ENCODE results near the gene ACAD11. TPM values are rescaled to one million over a fixed set of nuclear protein-coding genes. Genes with fewer than 3 reads are reported as not detected.

ACAD11 gene
- 10 to 100 TPM; 25.1 to 35.2 (median 32.2) TPM for total RNA-seq
- 25.0 TPM for total RNA-seq (2013)
- total RNA-seq: 1.1 to 8.0 (median 4.4) reads per million in 29 experiments

GRCh38 chr3:132659365-132660051 is at the start of gene ACAD11:
ACAD11 (minus strand) TSS chr3:132659809; CDS start chr3:132659751, 58 bp downstream.
- peaks cover 9 to 22% of the 10 kb centered on the region in 2 experiments for H3K4me1 ChIP-seq (ENCODE audit: control insufficient read depth in 1 of 2, extremely low read depth in 1 of 2, insufficient read depth in 2 of 2, low read length in 2 of 2)
- H3K4me1 Mint-ChIP-seq: peaks cover 66 to 80% (median 66%) of the 10 kb centered on the region in 3 donors

GRCh38 chr3:132703733-132704132 is 44.1 kb upstream of the ACAD11 start:
- Histone ChIP-seq H3K9me3 (no peaks in the 10 kb centered on the region), H3K4me3 (ENCODE audit: control insufficient read depth in 1 of 2, extremely low read depth in 1 of 2, low read length in 1 of 2) (no peak overlapping the region), H3K27ac (ENCODE audit: low read length) (no peak overlapping the region), H3K36me3 (ENCODE audit: control insufficient read depth in 2 of 2, extremely low read depth in 1 of 2, insufficient read depth in 1 of 2, low read length in 1 of 2) (peaks cover 7 to 54% of the 10 kb centered on the region in 2 donors), H3K27me3 (replicated peaks in 1 of 2; ENCODE audit: control insufficient read depth in 2 of 2, extremely low read depth in 1 of 2, insufficient read depth in 2 of 2, low read length in 1 of 2) (no peaks in the 10 kb centered on the region), H3K4me1 (ENCODE audit: control insufficient read depth in 1 of 2, extremely low read depth in 1 of 2, insufficient read depth in 2 of 2, low read length in 2 of 2) (no peaks in the 10 kb centered on the region)
- ATAC-seq (replicated peaks in 1 of 4) (no peak), DNase-seq (no peak)
- no peaks in the 10 kb centered on the region for H3K27me3 Mint-ChIP-seq
- CTCF ChIA-PET: no interaction called here
- H3K36me3 Mint-ChIP-seq: peaks cover 46% of the 10 kb centered on the region
- no peak overlapping the region for H3K4me3 Mint-ChIP-seq
- H3K4me1 Mint-ChIP-seq: peaks cover 0 to 7% (median 2%) of the 10 kb centered on the region in 3 donors
- no peak overlapping the region for H3K27ac Mint-ChIP-seq
- POLR2A ChIA-PET: no interaction called here
- H3K9me3 Mint-ChIP-seq: no peaks in the 10 kb centered on the region
- WGBS (ENCODE audit: insufficient coverage): no CpG with 5 or more reads among the region's 2 CpGs

More at GRCh38 chr3:132659365-132660051, at the start of gene ACAD11:
- Histone ChIP-seq H3K9me3 (no peaks in the 10 kb centered on the region), H3K36me3 (ENCODE audit: control insufficient read depth in 2 of 2, extremely low read depth in 1 of 2, insufficient read depth in 1 of 2, low read length in 1 of 2) (no peaks in the 10 kb centered on the region), H3K4me3 (ENCODE audit: control insufficient read depth in 1 of 2, extremely low read depth in 1 of 2, low read length in 1 of 2) (peak within 1 kb of the TSS; percentile 88 to 90), H3K27ac (ENCODE audit: low read length) (peak within 1 kb of the TSS; percentile 74), H3K27me3 (replicated peaks in 1 of 2; ENCODE audit: control insufficient read depth in 2 of 2, extremely low read depth in 1 of 2, insufficient read depth in 2 of 2, low read length in 1 of 2) (no peaks in the 10 kb centered on the region)
- H3K9me3 Mint-ChIP-seq: no peaks in the 10 kb centered on the region
- no peaks in the 10 kb centered on the region for H3K27me3 Mint-ChIP-seq
- ATAC-seq (replicated peaks in 1 of 4) (peak; percentile 30 to 36 (median 35)), DNase-seq (peak in 20 of 35 experiments; percentile 1 to 48 (median 16))
- CTCF ChIA-PET: interaction anchor here (0.6 to 0.9 kb wide), 3 partner anchors 15 to 182 kb away, joined by 3 read pairs; no protein-coding TSS in a partner anchor
- POLR2A ChIA-PET: interaction anchor here in 1 of 2 donors (0.6 kb wide), 1 partner anchor 1557 kb away, joined by 4 read pairs; no protein-coding TSS in a partner anchor
- no peaks in the 10 kb centered on the region for H3K36me3 Mint-ChIP-seq
- H3K4me3 Mint-ChIP-seq: peak within 1 kb of the TSS; percentile 96 to 98 (median 97)
- WGBS (ENCODE audit: insufficient coverage): under 1% methylated on average over 34 of the region's 34 CpGs
- H3K27ac Mint-ChIP-seq: peak within 1 kb of the TSS; percentile 94 to 95

- ChIA-PET POLR2A (no interaction called here), CTCF (no interaction called here)
- Mint-ChIP-seq H3K4me1 (no peaks in the 10 kb centered on the region), H3K27ac (no peak overlapping the region), H3K4me3 (no peak overlapping the region), H3K36me3 (peaks cover 51% of the 10 kb centered on the region), H3K27me3 (no peaks in the 10 kb centered on the region), H3K9me3 (no peaks in the 10 kb centered on the region)
- Histone ChIP-seq H3K9me3 (no peaks in the 10 kb centered on the region), H3K4me1 (ENCODE audit: control insufficient read depth in 1 of 2, extremely low read depth in 1 of 2, insufficient read depth in 2 of 2, low read length in 2 of 2) (no peaks in the 10 kb centered on the region), H3K4me3 (ENCODE audit: control insufficient read depth in 1 of 2, extremely low read depth in 1 of 2, low read length in 1 of 2) (no peak overlapping the region), H3K27ac (ENCODE audit: low read length) (no peak overlapping the region), H3K36me3 (ENCODE audit: control insufficient read depth in 2 of 2, extremely low read depth in 1 of 2, insufficient read depth in 1 of 2, low read length in 1 of 2) (peaks cover 2 to 61% of the 10 kb centered on the region in 2 donors), H3K27me3 (replicated peaks in 1 of 2; ENCODE audit: control insufficient read depth in 2 of 2, extremely low read depth in 1 of 2, insufficient read depth in 2 of 2, low read length in 1 of 2) (no peaks in the 10 kb centered on the region)
- ATAC-seq (replicated peaks in 1 of 4): no peak
- WGBS (ENCODE audit: insufficient coverage): 100% methylated on average over 1 of the region's 1 CpG
- no peak for DNase-seq
Observed at GRCh38 chr3:132695422-132695821, 35.8 kb upstream of the ACAD11 start.

- H3K36me3 ChIP-seq (ENCODE audit: control insufficient read depth in 2 of 2, extremely low read depth in 1 of 2, insufficient read depth in 1 of 2, low read length in 1 of 2): peaks cover 2 to 62% of the 10 kb centered on the region in 2 donors
- no peaks in the 10 kb centered on the region for H3K9me3 ChIP-seq
- H3K27me3 ChIP-seq (replicated peaks in 1 of 2; ENCODE audit: control insufficient read depth in 2 of 2, extremely low read depth in 1 of 2, insufficient read depth in 2 of 2, low read length in 1 of 2): no peaks in the 10 kb centered on the region
- ChIA-PET CTCF (no interaction called here), POLR2A (no interaction called here)
- Mint-ChIP-seq H3K4me1 (no peaks in the 10 kb centered on the region), H3K27me3 (no peaks in the 10 kb centered on the region), H3K9me3 (no peaks in the 10 kb centered on the region), H3K4me3 (no peak overlapping the region), H3K27ac (no peak overlapping the region), H3K36me3 (peaks cover 48% of the 10 kb centered on the region)
- H3K27ac ChIP-seq (ENCODE audit: low read length): no peak overlapping the region
- no peaks in the 10 kb centered on the region for H3K4me1 ChIP-seq (ENCODE audit: control insufficient read depth in 1 of 2, extremely low read depth in 1 of 2, insufficient read depth in 2 of 2, low read length in 2 of 2)
- DNase-seq (no peak), ATAC-seq (replicated peaks in 1 of 4) (no peak)
- no CpG with 5 or more reads among the region's 4 CpGs for WGBS (ENCODE audit: insufficient coverage)
- no peak overlapping the region for H3K4me3 ChIP-seq (ENCODE audit: control insufficient read depth in 1 of 2, extremely low read depth in 1 of 2, low read length in 1 of 2)
Observed at GRCh38 chr3:132694991-132695390, 35.4 kb upstream of the ACAD11 start.

- Histone ChIP-seq H3K27ac (ENCODE audit: low read length) (no peak overlapping the region), H3K27me3 (replicated peaks in 1 of 2; ENCODE audit: control insufficient read depth in 2 of 2, extremely low read depth in 1 of 2, insufficient read depth in 2 of 2, low read length in 1 of 2) (no peaks in the 10 kb centered on the region), H3K9me3 (no peaks in the 10 kb centered on the region), H3K4me3 (ENCODE audit: control insufficient read depth in 1 of 2, extremely low read depth in 1 of 2, low read length in 1 of 2) (no peak overlapping the region), H3K36me3 (ENCODE audit: control insufficient read depth in 2 of 2, extremely low read depth in 1 of 2, insufficient read depth in 1 of 2, low read length in 1 of 2) (peaks cover 7 to 68% of the 10 kb centered on the region in 2 donors), H3K4me1 (ENCODE audit: control insufficient read depth in 1 of 2, extremely low read depth in 1 of 2, insufficient read depth in 2 of 2, low read length in 2 of 2) (no peaks in the 10 kb centered on the region)
- Mint-ChIP-seq H3K4me3 (no peak overlapping the region), H3K27ac (no peak overlapping the region), H3K4me1 (no peaks in the 10 kb centered on the region), H3K27me3 (no peaks in the 10 kb centered on the region), H3K9me3 (no peaks in the 10 kb centered on the region), H3K36me3 (peaks cover 34% of the 10 kb centered on the region)
- WGBS (ENCODE audit: insufficient coverage): no CpG with 5 or more reads among the region's 4 CpGs
- POLR2A ChIA-PET: no interaction called here
- CTCF ChIA-PET: no interaction called here
- ATAC-seq (replicated peaks in 1 of 4) (no peak), DNase-seq (no peak)
Observed at GRCh38 chr3:132690040-132690439, 30.4 kb upstream of the ACAD11 start.

GRCh38 chr3:132682201-132682600 is 22.6 kb upstream of the ACAD11 start:
- H3K36me3 Mint-ChIP-seq: peaks cover 27% of the 10 kb centered on the region
- H3K4me3 Mint-ChIP-seq: no peak overlapping the region
- H3K36me3 ChIP-seq (ENCODE audit: control insufficient read depth in 2 of 2, extremely low read depth in 1 of 2, insufficient read depth in 1 of 2, low read length in 1 of 2): peaks cover 0 to 44% of the 10 kb centered on the region in 2 donors
- H3K4me1 Mint-ChIP-seq: no peaks in the 10 kb centered on the region
- ChIA-PET POLR2A (interaction anchor here in 1 of 2 donors (0.6 kb wide), 1 partner anchor 227 kb away, joined by 3 read pairs; no protein-coding TSS in a partner anchor), CTCF (interaction anchor here in 1 of 2 donors (0.6 kb wide), 1 partner anchor 28 kb away, joined by 3 read pairs; no protein-coding TSS in a partner anchor)
- no peaks in the 10 kb centered on the region for H3K27me3 ChIP-seq (replicated peaks in 1 of 2; ENCODE audit: control insufficient read depth in 2 of 2, extremely low read depth in 1 of 2, insufficient read depth in 2 of 2, low read length in 1 of 2)
- ATAC-seq (replicated peaks in 1 of 4) (no peak), DNase-seq (no peak)
- H3K4me3 ChIP-seq (ENCODE audit: control insufficient read depth in 1 of 2, extremely low read depth in 1 of 2, low read length in 1 of 2): no peak overlapping the region
- no peaks in the 10 kb centered on the region for H3K9me3 ChIP-seq
- no peaks in the 10 kb centered on the region for H3K4me1 ChIP-seq (ENCODE audit: control insufficient read depth in 1 of 2, extremely low read depth in 1 of 2, insufficient read depth in 2 of 2, low read length in 2 of 2)
- H3K27ac ChIP-seq (ENCODE audit: low read length): no peak overlapping the region
- no peaks in the 10 kb centered on the region for H3K27me3 Mint-ChIP-seq
- H3K9me3 Mint-ChIP-seq: no peaks in the 10 kb centered on the region
- H3K27ac Mint-ChIP-seq: peak overlapping the region; percentile 19 to 44

Data from T-cell (primary cell).